Pons (tissue), 1 donor: ENCODE measurements around the gene ZNF432.
A peak's percentile ranks its signal among the peaks of the same experiment; 100 is the strongest.

Source experiments
- DNase-seq: peaks from one replicate; pipeline ENCODE4 v3.0.0-alpha.2; 2016; ENCODE audit warnings: low spot score

ZNF432 gene

GRCh38 chr19:52007806-52008557, 40.7 kb downstream of the ZNF432 start, which contains the start of gene ZNF615:
ZNF615 (minus strand) TSS chr19:52008211; CDS start chr19:52003711, 4,500 bp downstream.
- DNase-seq, result peak; percentile 93

GRCh38 chr19:52007451-52007805, 41.2 kb downstream of the ZNF432 start:
- no peak for DNase-seq

- no peak for DNase-seq
These were observed 54.5 kb downstream of the ZNF432 start for GRCh38 chr19:51994048-51994644.

DNA sequence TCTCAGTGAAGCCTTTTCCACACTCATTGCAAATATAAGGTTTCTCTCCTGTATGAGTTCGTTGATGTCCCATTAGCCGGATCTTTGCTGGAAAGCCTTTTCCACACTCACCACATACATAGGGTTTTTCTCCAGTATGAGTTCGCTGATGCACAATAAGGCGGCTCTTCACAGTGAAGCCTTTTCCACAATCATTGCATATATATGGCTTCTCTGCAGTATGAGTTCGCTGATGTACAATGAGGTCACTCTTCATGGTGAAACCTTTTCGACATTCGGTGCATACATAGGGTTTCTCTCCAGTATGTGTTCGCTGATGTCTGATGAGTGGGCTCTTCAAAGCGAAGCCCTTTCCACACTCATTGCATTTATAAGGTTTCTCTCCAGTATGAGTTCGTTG, 55.2 kb downstream of the ZNF432 start:
- DNase-seq, result no peak

GRCh38 chr19:51986309-51987291, 62.0 kb downstream of the ZNF432 start, which contains the start of gene ZNF350:
ZNF350 (minus strand) TSS chr19:51986840; CDS start chr19:51974360, 12,480 bp downstream.
- DNase-seq, result peak; percentile 97

GRCh38 chr19:51983361-51983760, 65.3 kb downstream of the ZNF432 start:
- no peak for DNase-seq
